ENCODE data around the gene ETF1.

GRCh38 chr5:138515556-138516245 is 27.3 kb downstream of the ETF1 start:
- TF ChIP-seq ELK1 (CRISPR knock-in tag; IDR thresholded peaks at IDR 0.05) (no peak), MYNN (IDR thresholded peaks at IDR 0.05) (no peak), MYNN (CRISPR knock-in tag; IDR thresholded peaks at IDR 0.05) (no peak), SREBF1 (IDR thresholded peaks at IDR 0.05; ENCODE audit: borderline replicate concordance, low read depth, low read length) (no peak), RBM22 (IDR thresholded peaks at IDR 0.05; ENCODE audit: low read depth, low read length, poor library complexity, severe bottlenecking) (no peak), POLR2A (conservative IDR thresholded peaks at IDR 0.05) (no peak), ZZZ3 (IDR thresholded peaks at IDR 0.05) (no peak), SETDB1 (IDR thresholded peaks at IDR 0.05; ENCODE audit: low read length) (no peak), NFIC (IDR thresholded peaks at IDR 0.05) (peak; percentile 20; the same call in 1 of the 2 replicates)
